Fibroblast of mammary gland (primary cell): Measurements from ENCODE around the gene HSD17B1.

Experiments
- DNase-seq: peaks from one replicate; pipeline ENCODE4 v3.0.0-alpha.2; 2010; ENCODE audit warnings: low read depth
- H3K4me3 ChIP-seq: 2 replicates; pipeline ENCODE4 v1.5.1; 2011; ENCODE audit warnings: low read depth, mild to moderate bottlenecking, low read length, moderate library complexity; ENCODE audit not compliant: control insufficient read depth
- CTCF ChIP-seq: conservative IDR thresholded peaks from 2 replicates; pipeline ENCODE4 v1.5.1; 2011; ENCODE audit warnings: low read depth, low read length, inconsistent platforms; ENCODE audit not compliant: control insufficient read depth, insufficient read depth

The HSD17B1 gene

DNA sequence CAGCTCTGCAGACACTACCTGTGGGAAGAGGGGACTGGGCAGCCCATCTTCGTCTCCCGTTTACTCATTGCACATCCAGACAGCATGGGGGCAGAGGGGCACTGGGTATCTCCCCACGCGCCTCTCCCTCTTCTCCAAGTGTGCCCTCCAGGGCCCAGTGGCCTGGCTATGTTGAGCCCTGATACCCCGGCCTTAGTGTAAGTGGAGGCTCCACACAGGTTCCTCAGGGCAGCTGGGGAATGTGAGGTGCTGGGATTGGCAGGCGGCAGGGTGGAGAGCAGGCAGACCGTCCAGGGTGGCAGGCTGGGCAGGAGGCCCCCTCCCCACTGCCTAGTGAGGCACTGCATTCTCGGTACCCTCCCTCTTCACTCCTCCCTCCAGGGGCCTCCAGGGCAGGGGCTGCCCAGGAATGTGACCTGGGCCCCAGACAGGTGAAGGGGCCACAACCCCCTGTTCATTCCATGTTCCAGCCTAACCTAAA, 29.9 kb upstream of the HSD17B1 start:
- no peak for DNase-seq
- no peak overlapping the region for H3K4me3 ChIP-seq
- no peak for TF ChIP-seq CTCF

DNA sequence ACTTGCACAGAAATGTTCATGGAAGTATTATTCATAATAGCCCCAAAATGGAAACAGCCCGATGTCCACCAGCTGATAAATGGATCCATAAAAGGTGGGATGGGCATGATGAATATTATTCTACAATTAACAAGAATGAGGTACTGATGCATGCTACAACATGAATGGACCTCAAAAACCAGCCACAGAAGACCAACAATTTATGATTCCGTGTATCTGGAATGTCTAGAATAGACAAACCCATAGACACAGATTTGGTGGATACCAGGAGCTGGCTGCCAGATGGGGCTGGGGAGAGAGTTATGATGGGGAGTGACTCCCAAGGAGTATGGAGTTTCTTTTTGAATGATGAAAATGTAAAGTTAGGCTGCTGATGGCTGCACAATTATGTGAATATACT, 27.5 kb upstream of the HSD17B1 start:
- peak; percentile 58 for DNase-seq
- no peak overlapping the region for H3K4me3 ChIP-seq
- no peak for TF ChIP-seq CTCF

DNA sequence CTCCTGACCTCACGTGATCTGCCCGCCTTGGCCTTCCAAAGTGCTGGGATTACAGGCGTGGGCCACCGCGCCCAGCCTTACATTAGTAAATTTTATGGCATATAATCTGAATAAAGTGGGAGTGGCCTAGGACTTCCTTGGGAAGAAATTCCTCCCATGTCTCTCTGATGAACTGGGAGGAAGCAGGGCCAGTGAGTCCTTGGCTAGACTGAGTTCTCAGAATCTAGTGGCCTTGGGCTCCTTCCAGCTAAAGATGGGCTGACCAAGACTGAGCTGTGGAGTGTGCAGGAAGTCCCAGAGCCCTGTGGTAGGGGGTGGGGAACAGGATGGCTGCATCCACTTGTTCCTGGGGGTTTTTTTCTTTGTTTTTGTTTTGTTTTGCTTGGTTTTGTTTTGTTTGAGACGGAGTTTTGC, 26.7 kb upstream of the HSD17B1 start:
- peak; percentile 65 for DNase-seq
- H3K4me3 ChIP-seq: no peak overlapping the region
- TF ChIP-seq CTCF: no peak

- no peak overlapping the region for H3K4me3 ChIP-seq
- no peak for TF ChIP-seq CTCF
- DNase-seq: no peak
These were observed 24.8 kb upstream of the HSD17B1 start for GRCh38 chr17:42527932-42528331.

GRCh38 chr17:42529061-42529460, 23.7 kb upstream of the HSD17B1 start:
- DNase-seq: no peak
- TF ChIP-seq CTCF: no peak
- H3K4me3 ChIP-seq: no peak overlapping the region

DNA sequence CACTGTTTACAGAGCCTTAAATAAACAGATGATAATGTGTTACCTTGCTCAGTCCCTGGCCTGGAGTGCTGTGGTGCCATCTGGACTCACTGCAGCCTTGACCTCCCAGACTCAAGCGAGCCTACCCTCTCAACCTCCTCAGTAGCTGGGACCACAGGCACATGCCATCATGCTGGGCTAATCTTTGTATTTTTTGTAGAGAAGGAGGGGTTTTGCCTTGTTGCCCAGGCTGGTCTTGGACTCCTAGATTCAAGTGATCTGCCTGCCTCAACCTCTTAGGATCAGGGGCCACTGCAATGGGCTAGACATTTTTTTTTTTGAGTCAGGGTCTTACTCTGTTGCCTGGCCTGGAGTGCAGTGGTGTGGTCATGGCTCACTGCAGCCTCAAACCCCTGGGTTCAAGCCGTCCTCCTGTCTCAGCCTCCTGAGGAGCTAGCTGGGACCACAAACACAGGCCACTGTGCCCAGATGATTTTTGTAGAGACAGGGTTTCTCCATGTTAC, 21.7 kb upstream of the HSD17B1 start:
- no peak overlapping the region for H3K4me3 ChIP-seq
- TF ChIP-seq CTCF: no peak
- no peak for DNase-seq
